ENCODE results near the gene SLC1A3. TPM values are rescaled to one million over a fixed set of nuclear protein-coding genes. Genes with fewer than 3 reads are reported as not detected.
A peak's percentile ranks its signal among the peaks of the same experiment; 100 is the strongest.

The SLC1A3 gene
- total RNA-seq, 2 donors from 2014 or later, result 2.6 to 4.2 TPM

- H3K4me1 ChIP-seq (ENCODE audit: control insufficient read depth, insufficient read depth, low read length), result peaks cover 21% of the 10 kb centered on the region
- H3K4me3 ChIP-seq (ENCODE audit: low read length), result no peak overlapping the region
- H3K9me3 Mint-ChIP-seq, result no peaks in the 10 kb centered on the region
- H3K27me3 ChIP-seq (ENCODE audit: control insufficient read depth, insufficient read depth, low read length, poor library complexity, severe bottlenecking), result no peaks in the 10 kb centered on the region
- WGBS, 2 experiments (ENCODE audit: insufficient coverage in 1 of 2, insufficient read length in 1 of 2), result 94 to 96% methylated on average over 7 to 9 of the region's 9 CpGs
- DNase-seq, result no peak
- no peaks in the 10 kb centered on the region for H3K36me3 Mint-ChIP-seq (ENCODE audit: low read depth)
- no peak overlapping the region for H3K9ac ChIP-seq (ENCODE audit: extremely low read depth, low read length, poor library complexity, severe bottlenecking)
- H3K4me3 Mint-ChIP-seq, result no peak overlapping the region
- H3K27ac ChIP-seq (ENCODE audit: low read depth, low read length), result no peak overlapping the region
- H3K27me3 Mint-ChIP-seq (ENCODE audit: insufficient read depth), result peaks cover 12% of the 10 kb centered on the region
- TF ChIP-seq CTCF (conservative IDR thresholded peaks at IDR 0.05), result no peak
- H3K4me1 Mint-ChIP-seq, result peaks cover 49% of the 10 kb centered on the region
- no peaks in the 10 kb centered on the region for H3K36me3 ChIP-seq (ENCODE audit: control insufficient read depth, insufficient read depth, low read length)
- no peaks in the 10 kb centered on the region for H3K9me3 ChIP-seq (ENCODE audit: control insufficient read depth, low read length)
- no peak overlapping the region for H3K27ac Mint-ChIP-seq
Observed at GRCh38 chr5:36611520-36612274, 5.3 kb downstream of the SLC1A3 start.

GRCh38 chr5:36613241-36613640 lies 6.8 kb downstream of the SLC1A3 start:
- no peak overlapping the region for H3K27ac ChIP-seq (ENCODE audit: low read depth, low read length)
- H3K4me1 ChIP-seq (ENCODE audit: control insufficient read depth, insufficient read depth, low read length), result peaks cover 23% of the 10 kb centered on the region
- H3K9ac ChIP-seq (ENCODE audit: extremely low read depth, low read length, poor library complexity, severe bottlenecking), result no peak overlapping the region
- H3K4me1 Mint-ChIP-seq, result peaks cover 48% of the 10 kb centered on the region
- H3K4me3 Mint-ChIP-seq, result no peak overlapping the region
- H3K27ac Mint-ChIP-seq, result no peak overlapping the region
- TF ChIP-seq CTCF (conservative IDR thresholded peaks at IDR 0.05), result no peak
- H3K27me3 Mint-ChIP-seq (ENCODE audit: insufficient read depth), result peaks cover 2% of the 10 kb centered on the region
- no peaks in the 10 kb centered on the region for H3K9me3 ChIP-seq (ENCODE audit: control insufficient read depth, low read length)
- no peak overlapping the region for H3K4me3 ChIP-seq (ENCODE audit: low read length)
- H3K36me3 ChIP-seq (ENCODE audit: control insufficient read depth, insufficient read depth, low read length), result no peaks in the 10 kb centered on the region
- H3K9me3 Mint-ChIP-seq, result no peaks in the 10 kb centered on the region
- no peaks in the 10 kb centered on the region for H3K27me3 ChIP-seq (ENCODE audit: control insufficient read depth, insufficient read depth, low read length, poor library complexity, severe bottlenecking)
- WGBS, 2 experiments (ENCODE audit: insufficient coverage in 1 of 2, insufficient read length in 1 of 2), result 91 to 92% methylated on average over 6 to 8 of the region's 8 CpGs
- DNase-seq, result no peak
- no peaks in the 10 kb centered on the region for H3K36me3 Mint-ChIP-seq (ENCODE audit: low read depth)

GRCh38 chr5:36613771-36614656 lies 7.6 kb downstream of the SLC1A3 start:
- no peak for TF ChIP-seq CTCF (conservative IDR thresholded peaks at IDR 0.05)
- no peaks in the 10 kb centered on the region for H3K36me3 ChIP-seq (ENCODE audit: control insufficient read depth, insufficient read depth, low read length)
- peak overlapping the region; percentile 9 for H3K4me3 Mint-ChIP-seq
- H3K4me1 Mint-ChIP-seq, result peaks cover 54% of the 10 kb centered on the region
- H3K9ac ChIP-seq (ENCODE audit: extremely low read depth, low read length, poor library complexity, severe bottlenecking), result no peak overlapping the region
- 68 to 85% methylated on average over 3 to 7 of the region's 7 CpGs for WGBS, 2 experiments (ENCODE audit: insufficient coverage in 1 of 2, insufficient read length in 1 of 2)
- H3K9me3 Mint-ChIP-seq, result no peaks in the 10 kb centered on the region
- no peak overlapping the region for H3K4me3 ChIP-seq (ENCODE audit: low read length)
- H3K36me3 Mint-ChIP-seq (ENCODE audit: low read depth), result no peaks in the 10 kb centered on the region
- DNase-seq, result no peak
- H3K4me1 ChIP-seq (ENCODE audit: control insufficient read depth, insufficient read depth, low read length), result peaks cover 29% of the 10 kb centered on the region
- H3K9me3 ChIP-seq (ENCODE audit: control insufficient read depth, low read length), result no peaks in the 10 kb centered on the region
- no peaks in the 10 kb centered on the region for H3K27me3 Mint-ChIP-seq (ENCODE audit: insufficient read depth)
- no peaks in the 10 kb centered on the region for H3K27me3 ChIP-seq (ENCODE audit: control insufficient read depth, insufficient read depth, low read length, poor library complexity, severe bottlenecking)
- H3K27ac Mint-ChIP-seq, result peak overlapping the region; percentile 33
- no peak overlapping the region for H3K27ac ChIP-seq (ENCODE audit: low read depth, low read length)
